ENCODE results near the gene LIM2.
A peak's percentile ranks its signal among the peaks of the same experiment; 100 is the strongest.

Gene LIM2

GRCh38 chr19:51366389-51367254, 21.2 kb downstream of the LIM2 start:
- DNase-seq (ENCODE audit: low read depth in 2 of 3, low spot score in 2 of 3): peak; percentile 68 to 89 (median 89)

GRCh38 chr19:51365965-51366388, 21.8 kb downstream of the LIM2 start, which contains the start of gene ETFB:
Gene ETFB (minus strand): TSS chr19:51366388. CDS start chr19:51366326, 62 bp downstream.
- no peak for DNase-seq (ENCODE audit: low read depth in 2 of 3, low spot score in 2 of 3)

GRCh38 chr19:51365211-51365964, 22.4 kb downstream of the LIM2 start:
- no peak for DNase-seq (ENCODE audit: low read depth in 2 of 3, low spot score in 2 of 3)

GRCh38 chr19:51364200-51365106, 23.3 kb downstream of the LIM2 start:
- no peak for DNase-seq (ENCODE audit: low read depth in 2 of 3, low spot score in 2 of 3)

GRCh38 chr19:51361239-51361638, 26.5 kb downstream of the LIM2 start:
- DNase-seq (ENCODE audit: low read depth in 2 of 3, low spot score in 2 of 3): no peak

- no peak for DNase-seq (ENCODE audit: low read depth in 2 of 3, low spot score in 2 of 3)
Observed at GRCh38 chr19:51359294-51359693, 28.5 kb downstream of the LIM2 start.

- DNase-seq (ENCODE audit: low read depth in 2 of 3, low spot score in 2 of 3): no peak
Observed at GRCh38 chr19:51357952-51358351, 29.8 kb downstream of the LIM2 start.

- DNase-seq (ENCODE audit: low read depth in 2 of 3, low spot score in 2 of 3): no peak
Observed at GRCh38 chr19:51356159-51356801, 31.5 kb downstream of the LIM2 start.

GRCh38 chr19:51354742-51355148, 33.0 kb downstream of the LIM2 start:
- DNase-seq (ENCODE audit: low read depth in 2 of 3, low spot score in 2 of 3): no peak

- no peak for DNase-seq (ENCODE audit: low read depth in 2 of 3, low spot score in 2 of 3)
Observed at GRCh38 chr19:51354103-51354741, 33.6 kb downstream of the LIM2 start.

- DNase-seq (ENCODE audit: low read depth in 2 of 3, low spot score in 2 of 3): no peak
Observed at GRCh38 chr19:51352783-51353360, 34.9 kb downstream of the LIM2 start.

GRCh38 chr19:51351266-51351990, 36.3 kb downstream of the LIM2 start:
- DNase-seq (ENCODE audit: low read depth in 2 of 3, low spot score in 2 of 3): no peak

GRCh38 chr19:51347209-51347928, 40.4 kb downstream of the LIM2 start:
- DNase-seq (ENCODE audit: low read depth in 2 of 3, low spot score in 2 of 3): no peak

- DNase-seq (ENCODE audit: low read depth in 2 of 3, low spot score in 2 of 3): no peak
Observed at GRCh38 chr19:51346742-51347141, 41.0 kb downstream of the LIM2 start.

GRCh38 chr19:51345076-51345620, 42.6 kb downstream of the LIM2 start:
- DNase-seq (ENCODE audit: low read depth in 2 of 3, low spot score in 2 of 3): no peak

- DNase-seq (ENCODE audit: low read depth in 2 of 3, low spot score in 2 of 3): no peak
Observed at GRCh38 chr19:51342631-51343569, 44.9 kb downstream of the LIM2 start.

- no peak for DNase-seq (ENCODE audit: low read depth in 2 of 3, low spot score in 2 of 3)
Observed at GRCh38 chr19:51341976-51342580, 45.7 kb downstream of the LIM2 start, which contains the start of gene VSIG10L. Gene VSIG10L (minus strand): TSS chr19:51342139. CDS start chr19:51342124, 15 bp downstream.

All from activated CD8-positive, alpha-beta memory T cell treated with anti-CD3 and anti-CD28 coated beads for 48 hours (primary cell).